Panc1 (cell line): ENCODE results near the gene ADAT1.

Source experiments
- POLR2AphosphoS5 ChIP-seq: IDR thresholded peaks from 2 replicates; pipeline ENCODE4 v1.6.1; 2012; ENCODE audit warnings: mild to moderate bottlenecking, low read depth, low read length, moderate library complexity
- SIN3A ChIP-seq: IDR thresholded peaks from 2 replicates; pipeline ENCODE4 v1.6.1; 2012; ENCODE audit warnings: low read depth, mild to moderate bottlenecking, low read length, moderate library complexity, borderline replicate concordance; ENCODE audit not compliant: insufficient read depth
- TF ChIP-seq, protein P1 (sequence below): fragments of 450-650 bp; IDR thresholded peaks from 2 replicates; pipeline ENCODE4 v1.5.1; 2017; ENCODE audit warnings: mild to moderate bottlenecking
- TF ChIP-seq, protein P2 (sequence below), 2 experiments: IDR thresholded peaks; 2 replicates each; pipeline ENCODE4 v1.6.1; 2011 to 2012; ENCODE audit warnings: low read depth in 2 of 2, control low read depth in 1 of 2, low read length in 1 of 2, mild to moderate bottlenecking in 1 of 2, moderate library complexity in 1 of 2; ENCODE audit not compliant: insufficient read depth in 1 of 2

DNA sequence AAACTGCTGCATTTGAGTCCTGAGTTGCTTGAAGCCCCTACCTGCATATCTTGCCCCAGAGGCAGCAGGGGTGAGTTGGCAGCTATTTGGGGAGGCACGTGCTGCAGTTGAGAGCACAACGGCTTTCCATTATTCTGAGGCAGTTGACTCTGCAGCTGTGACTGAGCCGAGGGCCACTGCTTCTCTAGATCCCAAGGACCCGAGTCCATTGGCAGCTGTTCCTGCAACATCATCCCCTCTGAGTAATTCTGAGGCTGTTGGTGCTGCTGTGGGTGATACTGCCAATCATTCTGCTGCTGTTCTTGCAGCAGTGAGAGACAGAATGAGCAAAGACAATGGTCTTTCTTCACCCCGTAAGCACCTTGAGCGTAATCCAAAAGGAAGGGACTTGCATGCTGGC, 37.2 kb upstream of the ADAT1 start:
- TF ChIP-seq, protein P1, sequence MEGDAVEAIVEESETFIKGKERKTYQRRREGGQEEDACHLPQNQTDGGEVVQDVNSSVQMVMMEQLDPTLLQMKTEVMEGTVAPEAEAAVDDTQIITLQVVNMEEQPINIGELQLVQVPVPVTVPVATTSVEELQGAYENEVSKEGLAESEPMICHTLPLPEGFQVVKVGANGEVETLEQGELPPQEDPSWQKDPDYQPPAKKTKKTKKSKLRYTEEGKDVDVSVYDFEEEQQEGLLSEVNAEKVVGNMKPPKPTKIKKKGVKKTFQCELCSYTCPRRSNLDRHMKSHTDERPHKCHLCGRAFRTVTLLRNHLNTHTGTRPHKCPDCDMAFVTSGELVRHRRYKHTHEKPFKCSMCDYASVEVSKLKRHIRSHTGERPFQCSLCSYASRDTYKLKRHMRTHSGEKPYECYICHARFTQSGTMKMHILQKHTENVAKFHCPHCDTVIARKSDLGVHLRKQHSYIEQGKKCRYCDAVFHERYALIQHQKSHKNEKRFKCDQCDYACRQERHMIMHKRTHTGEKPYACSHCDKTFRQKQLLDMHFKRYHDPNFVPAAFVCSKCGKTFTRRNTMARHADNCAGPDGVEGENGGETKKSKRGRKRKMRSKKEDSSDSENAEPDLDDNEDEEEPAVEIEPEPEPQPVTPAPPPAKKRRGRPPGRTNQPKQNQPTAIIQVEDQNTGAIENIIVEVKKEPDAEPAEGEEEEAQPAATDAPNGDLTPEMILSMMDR, result no peak
- TF ChIP-seq POLR2AphosphoS5 (no peak), SIN3A (no peak)
- TF ChIP-seq, protein P2, sequence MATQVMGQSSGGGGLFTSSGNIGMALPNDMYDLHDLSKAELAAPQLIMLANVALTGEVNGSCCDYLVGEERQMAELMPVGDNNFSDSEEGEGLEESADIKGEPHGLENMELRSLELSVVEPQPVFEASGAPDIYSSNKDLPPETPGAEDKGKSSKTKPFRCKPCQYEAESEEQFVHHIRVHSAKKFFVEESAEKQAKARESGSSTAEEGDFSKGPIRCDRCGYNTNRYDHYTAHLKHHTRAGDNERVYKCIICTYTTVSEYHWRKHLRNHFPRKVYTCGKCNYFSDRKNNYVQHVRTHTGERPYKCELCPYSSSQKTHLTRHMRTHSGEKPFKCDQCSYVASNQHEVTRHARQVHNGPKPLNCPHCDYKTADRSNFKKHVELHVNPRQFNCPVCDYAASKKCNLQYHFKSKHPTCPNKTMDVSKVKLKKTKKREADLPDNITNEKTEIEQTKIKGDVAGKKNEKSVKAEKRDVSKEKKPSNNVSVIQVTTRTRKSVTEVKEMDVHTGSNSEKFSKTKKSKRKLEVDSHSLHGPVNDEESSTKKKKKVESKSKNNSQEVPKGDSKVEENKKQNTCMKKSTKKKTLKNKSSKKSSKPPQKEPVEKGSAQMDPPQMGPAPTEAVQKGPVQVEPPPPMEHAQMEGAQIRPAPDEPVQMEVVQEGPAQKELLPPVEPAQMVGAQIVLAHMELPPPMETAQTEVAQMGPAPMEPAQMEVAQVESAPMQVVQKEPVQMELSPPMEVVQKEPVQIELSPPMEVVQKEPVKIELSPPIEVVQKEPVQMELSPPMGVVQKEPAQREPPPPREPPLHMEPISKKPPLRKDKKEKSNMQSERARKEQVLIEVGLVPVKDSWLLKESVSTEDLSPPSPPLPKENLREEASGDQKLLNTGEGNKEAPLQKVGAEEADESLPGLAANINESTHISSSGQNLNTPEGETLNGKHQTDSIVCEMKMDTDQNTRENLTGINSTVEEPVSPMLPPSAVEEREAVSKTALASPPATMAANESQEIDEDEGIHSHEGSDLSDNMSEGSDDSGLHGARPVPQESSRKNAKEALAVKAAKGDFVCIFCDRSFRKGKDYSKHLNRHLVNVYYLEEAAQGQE (IDR thresholded peaks at IDR 0.05; ENCODE audit: insufficient read depth in 1 of 2, low read depth in 2 of 2, low read length in 1 of 2), result no peak
